Epithelial cell of esophagus (primary cell): ENCODE data around the gene SPG11.

Source experiments
- DNase-seq: peaks from one replicate; pipeline ENCODE4 v3.0.0; 2010; ENCODE audit warnings: low read depth
- H3K4me3 ChIP-seq: 2 replicates; pipeline ENCODE4 v1.5.1; 2011; ENCODE audit warnings: mild to moderate bottlenecking, low read length, control low read depth
- TF ChIP-seq, protein P1 (sequence below): IDR thresholded peaks from 2 replicates; pipeline ENCODE4 v1.5.1; 2011; ENCODE audit warnings: low read depth, mild to moderate bottlenecking, low read length, control low read depth, inconsistent platforms; ENCODE audit not compliant: insufficient read depth; ENCODE audit errors: missing control alignments

Gene SPG11

DNA sequence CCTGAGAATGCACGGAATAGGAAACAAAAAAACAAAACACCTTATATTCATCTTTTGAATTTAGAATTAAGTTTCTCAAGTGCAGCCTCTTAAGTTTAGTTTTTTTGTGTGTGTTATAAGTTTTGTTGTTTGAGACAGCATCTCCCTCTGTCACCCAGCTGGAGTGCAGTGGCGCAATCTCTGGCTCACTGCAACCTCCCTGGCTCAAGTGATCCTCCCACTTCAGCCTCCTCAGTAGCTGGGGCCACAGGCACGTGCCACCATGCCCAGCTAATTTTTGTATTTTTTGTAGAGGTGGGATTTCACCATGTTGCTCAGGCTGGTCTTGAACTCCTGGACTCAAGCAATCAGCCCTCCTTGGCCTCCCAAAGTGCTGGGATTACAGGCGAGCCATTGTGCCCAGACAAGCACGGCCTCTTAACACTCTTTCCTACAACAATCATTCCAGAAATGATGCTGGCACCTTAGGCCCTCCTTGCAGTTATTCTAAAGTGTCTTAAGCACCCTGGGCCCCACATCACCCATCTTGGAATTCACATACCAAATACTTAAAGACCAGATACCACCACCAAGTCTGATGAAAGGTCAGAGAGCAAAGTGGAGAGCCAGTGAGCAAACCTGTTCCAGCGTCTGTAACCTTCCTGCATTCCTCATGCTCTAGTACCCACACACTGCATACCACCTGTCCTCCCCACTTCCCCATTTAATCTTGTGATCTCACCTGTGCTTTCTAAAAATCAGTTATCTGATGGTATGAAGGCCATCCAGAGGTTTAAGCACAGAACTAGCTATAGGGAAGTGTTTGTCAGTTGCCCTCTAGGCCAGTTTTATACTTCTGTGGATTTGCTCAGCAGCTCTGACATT is 6.9 kb upstream of the SPG11 start:
- H3K4me3 ChIP-seq = no peak overlapping the region
- DNase-seq = no peak
- TF ChIP-seq, protein P1, sequence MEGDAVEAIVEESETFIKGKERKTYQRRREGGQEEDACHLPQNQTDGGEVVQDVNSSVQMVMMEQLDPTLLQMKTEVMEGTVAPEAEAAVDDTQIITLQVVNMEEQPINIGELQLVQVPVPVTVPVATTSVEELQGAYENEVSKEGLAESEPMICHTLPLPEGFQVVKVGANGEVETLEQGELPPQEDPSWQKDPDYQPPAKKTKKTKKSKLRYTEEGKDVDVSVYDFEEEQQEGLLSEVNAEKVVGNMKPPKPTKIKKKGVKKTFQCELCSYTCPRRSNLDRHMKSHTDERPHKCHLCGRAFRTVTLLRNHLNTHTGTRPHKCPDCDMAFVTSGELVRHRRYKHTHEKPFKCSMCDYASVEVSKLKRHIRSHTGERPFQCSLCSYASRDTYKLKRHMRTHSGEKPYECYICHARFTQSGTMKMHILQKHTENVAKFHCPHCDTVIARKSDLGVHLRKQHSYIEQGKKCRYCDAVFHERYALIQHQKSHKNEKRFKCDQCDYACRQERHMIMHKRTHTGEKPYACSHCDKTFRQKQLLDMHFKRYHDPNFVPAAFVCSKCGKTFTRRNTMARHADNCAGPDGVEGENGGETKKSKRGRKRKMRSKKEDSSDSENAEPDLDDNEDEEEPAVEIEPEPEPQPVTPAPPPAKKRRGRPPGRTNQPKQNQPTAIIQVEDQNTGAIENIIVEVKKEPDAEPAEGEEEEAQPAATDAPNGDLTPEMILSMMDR = no peak

DNA sequence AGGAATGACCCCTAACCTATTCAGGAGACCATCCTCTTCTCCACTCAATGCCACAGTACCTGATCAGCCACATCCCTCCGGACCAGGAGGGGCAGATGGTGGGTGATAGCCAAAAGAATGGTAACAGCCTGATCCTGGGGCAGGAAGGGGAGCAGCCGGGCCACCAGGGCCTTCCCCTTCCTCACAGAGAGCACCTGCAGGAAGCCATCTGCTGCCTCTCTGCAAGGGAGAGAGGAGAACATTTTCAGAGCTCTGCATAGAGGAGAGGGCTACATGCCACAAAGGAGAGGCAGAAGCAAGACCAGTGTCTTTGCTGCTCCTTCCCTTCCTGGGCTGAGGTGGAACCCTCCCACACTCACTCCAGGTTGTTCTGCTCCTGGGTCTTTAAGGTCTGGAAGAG is 5.5 kb upstream of the SPG11 start:
- H3K4me3 ChIP-seq = no peak overlapping the region
- no peak for DNase-seq
- TF ChIP-seq, protein P1 = no peak

DNA sequence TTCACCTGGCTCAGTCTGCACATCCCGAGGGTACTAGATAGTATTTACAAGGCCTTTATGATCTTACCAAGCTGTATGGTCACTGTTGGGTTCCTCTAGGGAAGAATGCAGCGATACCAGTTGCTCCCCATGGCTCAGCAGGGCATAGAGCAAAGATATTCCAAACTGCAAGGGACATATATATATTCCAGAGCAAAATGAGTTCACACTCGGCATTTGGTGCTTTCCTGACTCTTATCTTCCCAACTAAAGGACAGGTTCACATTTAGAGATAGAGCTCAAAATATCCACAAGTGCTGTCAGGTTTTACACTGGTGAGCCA is 3.5 kb upstream of the SPG11 start:
- no peak for DNase-seq
- no peak overlapping the region for H3K4me3 ChIP-seq
- TF ChIP-seq, protein P1 = no peak

DNA sequence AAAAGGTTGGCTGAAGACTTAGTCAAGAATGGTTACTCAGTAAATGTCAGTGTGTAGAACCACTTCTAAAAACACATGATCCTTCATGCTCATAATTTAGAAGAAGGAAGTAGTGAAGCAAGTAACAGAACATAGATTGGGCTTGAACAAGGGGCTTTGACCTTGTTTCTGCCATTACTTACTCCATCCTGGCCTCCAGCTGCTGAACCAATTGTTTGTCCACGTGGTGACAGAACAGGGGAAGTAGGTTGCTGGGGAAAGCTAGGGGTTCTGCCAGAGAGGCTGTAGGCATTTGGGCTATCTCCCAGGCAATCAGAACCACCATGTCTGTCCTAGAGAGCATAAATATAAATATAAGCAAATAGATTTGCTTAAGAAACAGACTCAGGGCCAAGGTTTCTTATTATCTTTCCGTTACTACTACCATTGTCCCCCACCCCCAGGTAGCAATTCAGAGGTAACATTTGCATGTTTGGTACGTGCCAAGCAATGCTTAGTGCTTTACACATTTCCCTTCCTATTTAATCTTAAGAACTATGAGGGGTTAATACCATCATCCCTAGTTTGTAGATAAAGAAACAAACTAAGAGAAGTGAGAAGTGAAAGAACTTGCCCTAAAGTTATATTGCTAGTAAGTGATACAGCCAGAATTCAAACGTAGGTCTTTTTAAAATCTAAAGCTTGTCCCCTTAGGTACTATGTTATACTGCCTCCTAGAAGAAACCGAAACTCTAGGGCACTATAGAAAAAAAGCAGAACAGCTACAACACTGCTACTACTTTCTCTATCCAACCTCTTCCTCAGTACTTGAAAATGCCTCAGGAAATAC is 3.0 kb upstream of the SPG11 start:
- DNase-seq = no peak
- TF ChIP-seq, protein P1 = no peak
- no peak overlapping the region for H3K4me3 ChIP-seq

DNA sequence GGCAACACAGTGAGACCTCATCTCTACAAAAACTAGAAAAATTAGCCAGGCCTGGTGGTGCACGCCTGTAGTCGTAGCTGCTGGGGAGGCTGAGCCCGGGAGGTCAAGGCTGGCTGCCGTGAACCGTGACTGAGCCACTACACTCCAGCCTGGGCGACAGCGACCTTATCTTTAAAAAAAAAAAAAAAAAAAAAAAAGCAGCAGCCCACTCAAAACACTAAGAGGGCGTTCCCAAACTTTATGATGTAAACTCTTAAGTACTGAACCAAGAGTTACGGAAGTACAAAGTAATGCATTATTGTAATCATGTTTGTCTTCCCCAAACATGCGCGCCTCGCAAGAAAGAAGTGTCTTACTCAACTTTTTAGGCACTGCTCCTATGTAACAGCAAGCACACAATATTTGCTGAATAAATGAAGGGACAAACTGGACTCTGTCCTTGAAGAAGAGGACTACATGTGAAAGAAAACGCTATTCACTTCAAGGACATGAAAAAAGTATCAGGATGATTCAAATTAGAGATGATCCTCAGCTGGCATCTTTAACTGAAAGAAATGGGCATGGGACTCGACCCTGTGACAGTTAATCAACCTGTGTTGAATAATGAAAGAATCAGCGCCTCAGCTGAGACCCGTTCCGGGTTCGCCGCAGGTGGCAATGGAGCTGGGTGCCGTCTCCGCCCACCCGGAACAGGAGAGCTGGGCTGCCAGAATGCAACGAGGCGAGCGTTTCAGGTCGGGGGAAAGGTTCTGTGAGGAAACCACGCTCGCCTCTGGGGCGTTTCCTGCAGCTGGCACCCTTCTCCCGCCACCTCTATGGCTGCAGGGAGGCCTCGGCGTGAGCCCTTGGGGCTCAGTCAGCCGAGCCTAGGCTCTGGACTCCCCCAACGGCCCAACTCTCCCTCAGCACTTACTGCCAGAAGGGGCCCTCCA is 718 bp downstream of the SPG11 start:
- peak overlapping the region; percentile 90 for H3K4me3 ChIP-seq
- TF ChIP-seq, protein P1 = no peak
- peak; percentile 62 for DNase-seq

DNA sequence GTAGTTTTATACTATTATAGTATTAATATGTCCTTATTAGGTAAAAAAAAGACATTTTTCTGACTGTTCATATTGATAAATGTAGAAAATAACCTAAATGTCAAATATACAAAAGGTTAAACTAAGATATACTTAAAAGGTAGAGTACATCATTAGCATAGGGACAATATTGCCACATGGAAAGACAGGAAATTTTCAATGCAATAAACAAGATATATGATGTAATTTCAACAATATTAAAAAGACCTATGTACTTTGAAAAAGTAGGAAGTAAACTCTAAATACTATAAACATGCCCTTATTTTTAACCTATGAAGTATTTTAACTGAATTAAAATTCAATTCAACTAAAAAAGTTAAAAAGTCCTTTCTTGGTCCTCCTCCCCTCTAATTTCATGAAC is 1.9 kb downstream of the SPG11 start:
- TF ChIP-seq, protein P1 = no peak
- DNase-seq = no peak
- no peak overlapping the region for H3K4me3 ChIP-seq
